Hematopoietic multipotent progenitor cell treated with erythropoietin and hydrocortisone succinate and interleukin-3 and kit ligand, for 15 days (in vitro differentiated cells): ENCODE results near the gene B3GAT1.
"Not testable (repeated sequence)": the region's sequence is repeated elsewhere in the genome, so short reads cannot be mapped to it uniquely, and the experiment has no call there.

Experiments used
- DNase-seq: peaks from one replicate; pipeline ENCODE4 v3.0.0-alpha.2; 2015; ENCODE audit warnings: low spot score

Gene B3GAT1

DNA sequence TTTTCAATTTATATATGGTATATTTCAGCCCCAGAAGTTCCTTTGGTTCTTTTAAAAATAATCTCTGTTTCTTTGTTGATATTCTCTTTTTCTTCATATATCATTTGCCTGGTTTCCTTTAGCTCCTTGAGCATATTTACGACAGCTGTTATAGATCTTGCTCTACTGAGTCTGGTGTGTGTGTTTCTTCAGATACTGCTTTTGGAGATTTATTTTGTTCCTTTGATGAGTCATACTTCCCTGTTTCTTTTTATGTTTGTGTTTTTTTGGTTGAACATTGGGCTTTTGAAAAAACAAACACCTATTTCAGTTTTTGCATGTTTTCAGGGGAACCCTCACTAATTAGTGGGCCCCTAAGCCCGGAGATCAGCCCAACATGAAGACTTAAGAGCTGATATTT lies 56.9 kb downstream of the B3GAT1 start:
- DNase-seq, result no peak

DNA sequence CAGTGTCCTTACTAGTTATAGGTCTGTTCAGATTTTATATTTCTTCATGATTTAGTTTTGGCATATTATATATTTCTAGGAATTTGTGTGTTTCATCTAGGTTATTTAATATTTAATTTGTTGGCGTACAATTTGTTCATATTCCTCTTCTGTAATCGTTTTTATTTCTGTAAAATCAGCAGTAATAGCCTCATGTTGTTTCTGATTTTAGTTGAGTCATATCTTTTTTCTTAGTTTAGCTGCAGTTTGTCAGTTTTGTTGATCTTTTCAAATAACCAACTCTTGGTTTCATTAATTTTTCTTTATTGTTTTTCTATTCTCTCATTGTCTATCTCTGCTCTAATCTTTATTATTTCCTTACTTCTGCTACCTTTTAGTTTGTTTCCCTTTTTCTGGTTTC lies 59.9 kb downstream of the B3GAT1 start:
- no peak for DNase-seq

GRCh38 chr11:134350381-134350780 lies 61.7 kb downstream of the B3GAT1 start:
- DNase-seq, result no peak

GRCh38 chr11:134349802-134350355 lies 62.2 kb downstream of the B3GAT1 start:
- DNase-seq, result no peak

DNA sequence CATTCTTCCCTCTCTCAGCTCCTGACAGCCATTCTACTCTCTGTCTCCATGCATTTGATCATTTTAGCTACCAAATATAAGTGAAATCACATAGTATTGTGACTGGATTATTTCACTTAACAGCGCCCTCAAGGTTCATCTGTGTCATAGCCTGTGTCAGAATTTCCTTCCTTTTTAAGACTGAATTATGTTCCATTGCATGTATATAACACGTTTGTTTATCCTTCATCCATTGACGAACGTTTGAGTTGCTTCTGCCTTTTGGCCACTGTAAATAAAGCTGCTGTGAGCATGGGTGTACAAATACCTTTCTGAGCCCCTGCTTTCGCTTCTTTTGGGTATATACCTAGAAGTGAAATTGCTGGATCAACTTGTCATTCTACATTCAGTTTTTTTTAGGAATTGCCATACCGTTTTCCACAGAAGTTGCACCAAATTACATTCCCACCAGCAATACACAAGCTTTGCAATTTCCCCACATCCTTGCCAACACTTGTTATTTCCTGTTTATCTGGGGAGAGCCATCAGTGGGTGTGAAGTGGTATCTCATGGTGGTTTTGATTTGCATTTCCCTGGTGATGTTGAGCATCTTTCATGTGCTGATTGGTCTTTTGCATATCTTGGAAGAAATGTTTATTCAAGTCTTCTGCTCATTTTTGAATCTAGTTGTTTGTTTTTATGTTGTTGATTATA lies 62.8 kb downstream of the B3GAT1 start:
- DNase-seq, result no peak

DNA sequence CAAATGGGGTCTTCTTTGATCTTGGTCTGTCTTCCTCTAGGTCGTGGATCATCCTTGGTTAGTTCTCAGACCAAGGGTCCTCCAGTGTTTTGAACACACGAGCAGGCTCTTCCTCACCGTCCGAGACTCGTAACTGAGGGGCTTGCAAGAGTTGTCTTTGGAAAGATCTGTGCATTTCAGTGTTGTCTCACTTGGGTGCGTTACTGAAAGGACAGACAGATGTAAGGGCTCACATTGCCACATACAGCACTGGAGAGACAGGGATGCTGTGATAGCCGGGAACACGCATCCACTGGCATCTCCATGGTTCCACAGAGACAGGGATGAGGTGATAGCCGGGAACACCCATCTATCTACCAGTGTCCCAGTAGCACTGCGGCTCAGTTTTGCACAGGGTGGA lies 64.6 kb downstream of the B3GAT1 start:
- no peak for DNase-seq

DNA sequence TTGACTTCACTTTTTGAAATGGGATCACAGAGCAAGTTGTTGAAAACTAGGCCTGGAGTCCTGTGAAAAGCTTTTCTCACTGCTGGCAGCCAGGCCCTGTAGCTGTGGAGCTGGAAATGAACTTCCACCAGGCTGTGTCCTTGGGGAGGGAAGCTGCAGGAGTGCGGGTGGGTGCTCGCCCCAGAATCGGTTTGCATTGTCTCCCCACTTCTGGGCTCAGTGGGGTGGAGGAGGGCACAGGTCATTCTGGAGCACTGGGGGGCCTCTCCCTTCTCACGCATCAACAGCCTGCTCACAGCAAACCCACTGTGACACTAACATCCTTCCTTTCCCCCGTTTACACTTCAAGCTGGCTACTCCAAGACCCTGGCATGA lies 65.1 kb downstream of the B3GAT1 start:
- DNase-seq, result no peak

GRCh38 chr11:134346101-134346975 lies 65.7 kb downstream of the B3GAT1 start:
- DNase-seq, result no peak

- DNase-seq, result no peak
Measured at GRCh38 chr11:134345237-134345550, 66.8 kb downstream of the B3GAT1 start.

DNA sequence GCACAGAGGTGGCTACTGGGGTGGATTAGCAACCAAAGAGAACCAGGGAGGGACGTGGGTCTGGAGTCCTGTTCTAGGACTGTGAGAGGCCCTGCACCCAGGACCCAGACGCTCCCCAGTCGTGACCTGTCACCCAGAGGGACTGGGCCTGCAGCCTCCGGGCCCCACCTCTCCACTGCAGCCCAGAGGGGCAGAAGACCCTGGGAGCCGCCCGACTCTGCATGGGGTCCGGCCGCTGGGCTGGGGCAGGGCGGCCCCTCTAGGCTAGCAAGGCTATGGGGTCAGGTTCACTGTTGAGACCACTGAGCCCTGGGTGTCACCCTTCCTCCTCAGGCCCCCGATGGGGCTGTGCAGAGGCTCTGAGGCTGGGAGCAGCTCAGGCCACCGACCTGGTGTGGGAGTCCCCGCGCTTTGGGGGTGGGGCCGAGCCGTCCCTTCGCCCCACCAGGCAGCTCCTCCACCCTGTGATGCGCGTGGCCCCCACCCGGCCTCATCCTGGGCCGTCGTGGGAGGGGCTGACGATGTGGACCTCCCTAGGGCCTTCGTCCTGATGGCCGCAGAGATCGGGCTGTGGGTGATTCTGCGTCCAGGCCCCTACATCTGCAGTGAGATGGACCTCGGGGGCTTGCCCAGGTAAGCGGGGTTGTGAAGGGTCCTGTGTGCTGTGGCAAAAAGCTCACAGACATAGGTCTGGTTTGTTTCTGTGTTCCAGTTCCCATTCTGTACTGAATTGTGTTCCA lies 67.4 kb downstream of the B3GAT1 start:
- DNase-seq, result not testable (repeated sequence)

GRCh38 chr11:134343646-134344045 lies 68.4 kb downstream of the B3GAT1 start:
- DNase-seq, result no peak

DNA sequence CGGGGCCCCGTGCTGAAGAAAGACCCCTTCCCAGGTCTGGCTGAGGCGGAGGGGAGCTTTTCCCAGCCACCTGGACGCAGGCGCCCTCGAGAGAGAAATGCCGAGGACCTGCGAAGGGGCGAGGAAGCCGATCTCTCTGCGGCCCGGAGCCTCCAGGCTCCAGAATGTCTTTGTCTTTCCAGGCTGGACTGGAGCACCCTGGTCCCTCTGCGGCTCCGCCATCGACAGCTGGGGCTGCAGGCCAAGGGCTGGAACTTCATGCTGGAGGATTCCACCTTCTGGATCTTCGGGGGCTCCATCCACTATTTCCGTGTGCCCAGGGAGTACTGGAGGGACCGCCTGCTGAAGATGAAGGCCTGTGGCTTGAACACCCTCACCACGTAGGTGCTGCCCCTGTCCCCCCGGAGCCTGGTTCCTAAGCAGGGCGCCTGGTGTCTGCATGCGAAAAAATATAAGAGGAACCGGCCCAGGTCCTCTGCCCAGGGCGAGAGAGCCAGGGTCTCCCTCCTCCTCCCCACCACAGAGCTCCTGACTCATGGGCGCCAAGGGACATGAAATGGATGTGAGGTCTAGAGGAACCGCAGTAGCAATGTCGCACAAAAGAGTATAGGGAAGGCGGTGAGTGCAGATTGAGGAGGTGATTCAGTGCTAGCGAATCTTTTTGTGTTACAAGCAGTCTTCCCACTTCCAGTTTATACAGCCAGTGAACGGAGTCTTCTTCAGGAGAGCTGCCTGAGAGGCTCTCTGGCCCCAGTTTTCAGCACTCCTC lies 69.3 kb downstream of the B3GAT1 start:
- DNase-seq, result no peak

DNA sequence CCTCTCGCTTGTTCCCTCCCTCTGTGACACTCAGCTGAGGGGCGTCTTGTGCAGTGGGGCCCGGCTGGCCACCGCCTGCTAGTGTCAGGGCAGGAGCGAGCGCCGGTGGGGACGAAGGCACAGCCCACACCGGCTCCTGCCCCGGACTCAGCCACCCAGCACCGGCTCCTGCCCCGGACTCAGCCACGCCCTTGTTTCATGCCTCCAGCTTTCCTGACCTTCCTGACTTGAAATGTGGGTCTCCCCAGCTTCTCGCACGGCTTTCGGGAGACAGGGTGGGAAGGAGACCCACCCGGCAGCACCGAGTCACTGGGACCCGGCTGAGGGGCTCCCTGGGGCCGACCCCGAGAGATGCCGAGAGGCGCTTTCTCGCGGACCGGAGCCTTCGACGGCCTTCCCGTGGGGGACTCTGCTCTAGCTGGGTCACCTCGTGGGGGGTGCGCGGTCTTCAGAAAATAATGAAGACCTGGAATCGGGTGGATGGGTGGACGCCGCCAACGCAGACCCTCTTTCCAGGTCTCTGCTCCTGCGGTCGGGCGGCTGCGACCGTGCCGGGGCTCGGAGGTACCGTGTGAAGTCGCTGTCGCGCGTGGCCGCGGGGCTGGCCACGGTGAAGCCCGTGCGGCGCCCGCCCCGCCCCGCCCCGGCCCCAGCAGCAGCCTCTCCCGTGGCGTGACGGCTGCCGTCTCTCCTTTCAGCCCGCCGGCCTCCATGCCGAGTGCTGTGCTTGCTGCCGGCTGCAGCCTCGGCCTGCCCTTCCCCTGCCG lies 70.1 kb downstream of the B3GAT1 start:
- DNase-seq, result no peak

DNA sequence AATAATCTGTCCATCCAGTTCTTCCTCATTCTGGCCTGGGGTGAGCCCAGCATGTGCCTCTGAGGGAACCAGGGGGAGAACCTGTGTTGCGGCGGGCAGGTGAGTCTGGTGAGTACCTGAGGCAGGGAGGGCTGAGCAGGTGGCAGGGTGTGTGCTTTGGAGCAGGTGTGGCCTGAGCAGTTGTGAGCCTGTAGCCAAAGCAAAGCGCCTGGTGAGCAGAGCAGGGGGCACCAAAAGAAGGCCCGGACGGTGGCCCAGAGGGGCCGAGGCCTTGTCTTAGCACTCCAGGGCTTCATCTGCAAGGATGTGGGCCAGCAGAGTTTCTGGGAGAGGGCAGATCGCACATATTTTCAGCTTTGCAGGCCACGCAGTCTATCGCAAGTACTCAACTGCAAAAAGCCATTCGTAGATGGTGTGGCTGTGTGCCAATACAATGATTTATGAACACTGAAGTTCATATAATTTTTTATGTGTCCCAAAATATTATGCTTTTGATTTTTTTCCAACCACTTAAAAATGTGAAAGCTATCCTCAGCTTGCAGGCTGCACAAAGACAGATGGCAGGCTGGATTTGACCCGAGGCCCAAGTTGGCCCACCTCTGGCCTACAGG lies 71.6 kb downstream of the B3GAT1 start:
- no peak for DNase-seq

DNA sequence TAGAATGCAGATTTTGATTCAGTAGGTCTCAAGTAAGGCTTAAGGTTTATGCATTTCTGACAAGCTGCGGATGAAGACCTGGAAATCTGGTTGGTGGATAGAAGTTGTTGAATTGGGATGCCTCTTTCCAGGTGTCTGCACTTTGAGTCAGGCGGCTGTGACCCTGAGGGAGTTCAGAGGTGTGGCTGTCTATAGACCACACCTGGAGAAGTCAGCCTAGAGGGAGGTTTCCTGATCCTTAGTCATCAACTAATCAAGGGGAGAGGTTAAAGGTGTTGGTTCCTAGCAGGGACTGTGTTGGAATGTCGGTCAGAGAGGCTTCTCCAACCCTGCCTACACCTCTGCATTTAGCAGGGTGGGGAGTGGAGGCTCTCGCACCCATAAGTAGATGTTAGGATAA lies 72.3 kb downstream of the B3GAT1 start:
- no peak for DNase-seq

- DNase-seq, result no peak
Measured at GRCh38 chr11:134338654-134339053, 73.4 kb downstream of the B3GAT1 start.

GRCh38 chr11:134338068-134338467 lies 74.0 kb downstream of the B3GAT1 start:
- DNase-seq, result no peak

DNA sequence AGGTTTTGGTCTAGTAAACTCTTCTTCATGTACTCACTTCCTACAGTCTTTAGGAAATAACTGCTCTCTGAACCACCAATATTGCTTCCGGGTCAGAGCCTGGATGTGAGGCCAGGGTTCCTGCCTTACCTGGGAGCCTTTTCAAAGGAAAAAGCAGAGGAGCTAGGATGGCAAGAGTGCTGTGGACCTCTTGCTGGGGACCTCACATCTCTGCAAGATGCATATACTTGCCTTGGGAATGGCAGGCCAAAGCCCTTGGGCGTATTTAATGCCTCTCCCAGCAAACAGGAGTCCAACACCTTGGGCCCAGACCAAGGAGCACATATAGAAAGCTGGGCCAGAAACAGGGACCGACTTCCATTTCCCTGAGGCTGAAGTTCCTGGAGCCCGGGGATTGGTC lies 75.0 kb downstream of the B3GAT1 start:
- DNase-seq, result no peak

GRCh38 chr11:134334796-134335571 lies 77.1 kb downstream of the B3GAT1 start:
- DNase-seq, result no peak

- no peak for DNase-seq
Measured at GRCh38 chr11:134333946-134334345, 78.1 kb downstream of the B3GAT1 start.
